C4-2B (cell line): Measurements from ENCODE around the gene THEM4.

ENCODE experiments used
- ZFX ChIP-seq: fragments of 450-650 bp; IDR thresholded peaks from 2 replicates; pipeline ENCODE4 v1.6.1; 2017
- TF ChIP-seq, protein P1 (sequence below): fragments of 450-650 bp; conservative IDR thresholded peaks from 2 replicates; pipeline ENCODE4 v1.5.1; 2017; ENCODE audit warnings: mild to moderate bottlenecking

- TF ChIP-seq, protein P1, sequence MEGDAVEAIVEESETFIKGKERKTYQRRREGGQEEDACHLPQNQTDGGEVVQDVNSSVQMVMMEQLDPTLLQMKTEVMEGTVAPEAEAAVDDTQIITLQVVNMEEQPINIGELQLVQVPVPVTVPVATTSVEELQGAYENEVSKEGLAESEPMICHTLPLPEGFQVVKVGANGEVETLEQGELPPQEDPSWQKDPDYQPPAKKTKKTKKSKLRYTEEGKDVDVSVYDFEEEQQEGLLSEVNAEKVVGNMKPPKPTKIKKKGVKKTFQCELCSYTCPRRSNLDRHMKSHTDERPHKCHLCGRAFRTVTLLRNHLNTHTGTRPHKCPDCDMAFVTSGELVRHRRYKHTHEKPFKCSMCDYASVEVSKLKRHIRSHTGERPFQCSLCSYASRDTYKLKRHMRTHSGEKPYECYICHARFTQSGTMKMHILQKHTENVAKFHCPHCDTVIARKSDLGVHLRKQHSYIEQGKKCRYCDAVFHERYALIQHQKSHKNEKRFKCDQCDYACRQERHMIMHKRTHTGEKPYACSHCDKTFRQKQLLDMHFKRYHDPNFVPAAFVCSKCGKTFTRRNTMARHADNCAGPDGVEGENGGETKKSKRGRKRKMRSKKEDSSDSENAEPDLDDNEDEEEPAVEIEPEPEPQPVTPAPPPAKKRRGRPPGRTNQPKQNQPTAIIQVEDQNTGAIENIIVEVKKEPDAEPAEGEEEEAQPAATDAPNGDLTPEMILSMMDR: no peak
- TF ChIP-seq ZFX: no peak
Observed at GRCh38 chr1:151902858-151903257, 6.5 kb downstream of the THEM4 start.
